Stimulated activated CD4-positive, alpha-beta T cell treated with anti-CD3 and anti-CD28 coated beads, Interleukin-2, amount 100 ng/mL, for 24 hours (primary cell): Measurements from ENCODE around the gene RIMBP2.

Experiments
- DNase-seq, 2 donors: peaks; one replicate each; pipeline ENCODE4 v3.0.0-alpha.2; 2020

Gene RIMBP2

GRCh38 chr12:130347588-130347987 lies 368.5 kb downstream of the RIMBP2 start:
- no peak for DNase-seq
